ENCODE results near the gene TDRD1. TPM values are rescaled to one million over a fixed set of nuclear protein-coding genes. Genes with fewer than 3 reads are reported as not detected.

Gene TDRD1
- total RNA-seq, 1 experiment from 2014 or later: not detected

DNA sequence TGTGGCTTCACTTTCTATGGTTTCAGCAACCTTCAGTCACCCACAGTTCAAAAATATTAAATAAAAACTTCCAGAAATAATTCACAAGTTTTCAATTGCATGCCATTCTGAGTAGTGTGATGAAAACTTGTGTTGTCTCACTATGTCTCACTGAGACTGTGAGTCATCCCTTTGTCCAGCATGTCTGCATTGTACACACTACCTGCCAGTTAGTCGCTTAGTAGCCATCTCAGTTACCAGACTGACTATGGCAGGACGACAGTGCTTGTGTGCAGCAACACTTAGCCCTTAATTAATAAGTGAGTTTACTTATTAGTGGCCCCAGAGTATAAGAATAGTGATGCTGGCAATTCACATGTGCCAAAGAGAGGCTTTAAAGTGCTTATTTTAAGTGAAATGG, 27.7 kb upstream of the TDRD1 start:
- H3K27me3 ChIP-seq (ENCODE audit: low read length): no peaks in the 10 kb centered on the region

DNA sequence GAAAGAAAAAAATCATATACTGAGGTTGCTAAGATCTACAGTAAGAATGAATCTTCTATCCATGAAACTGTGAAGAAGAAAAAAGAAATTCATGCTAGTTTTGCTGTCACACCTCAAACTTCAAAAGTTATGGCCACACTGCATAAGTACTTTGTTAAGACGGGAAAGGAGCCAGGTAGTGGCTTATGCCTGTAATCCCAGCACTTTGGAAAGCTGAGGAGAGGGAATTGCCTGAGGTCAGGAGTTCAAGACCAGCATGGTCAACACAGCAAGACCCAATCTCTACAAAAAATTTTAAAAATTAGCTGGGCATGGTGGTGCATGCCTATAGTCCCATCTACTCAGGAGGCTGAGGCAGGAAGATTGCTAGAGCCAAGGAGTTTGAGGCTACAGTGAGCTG, 27.3 kb upstream of the TDRD1 start:
- H3K9me3 ChIP-seq (ENCODE audit: low read length): no peaks in the 10 kb centered on the region
- H3K27me3 ChIP-seq (ENCODE audit: low read length): no peaks in the 10 kb centered on the region
- no peak overlapping the region for H3K4me3 ChIP-seq (ENCODE audit: low read length)
- no peak for DNase-seq
- H3K4me2 ChIP-seq (ENCODE audit: low read depth, low read length, poor library complexity, severe bottlenecking): no peak overlapping the region
- H3K9me2 ChIP-seq (replicated peaks; ENCODE audit: insufficient read depth, low read length): no peaks in the 10 kb centered on the region
- peaks cover 6% of the 10 kb centered on the region for H3K79me2 ChIP-seq (ENCODE audit: low read length)
- no peak overlapping the region for H3K9ac ChIP-seq (ENCODE audit: low read length)
- no peaks in the 10 kb centered on the region; the same call in 1 of the 2 replicates for H3K4me1 ChIP-seq (ENCODE audit: low read length)
- H3K27ac ChIP-seq (ENCODE audit: low read length): no peak overlapping the region
- H4K20me1 ChIP-seq (ENCODE audit: insufficient read depth, low read depth, low read length): no peaks in the 10 kb centered on the region
- H2AFZ ChIP-seq (ENCODE audit: low read length): no peak overlapping the region
- H3K36me3 ChIP-seq (ENCODE audit: insufficient read depth, low read length): 0 out of 2 replicates have a peak, but pooled peaks cover 6% of the 10 kb centered on the region

More for the DNA sequence above, 27.7 kb upstream of the TDRD1 start:
- Histone ChIP-seq H3K9me3 (ENCODE audit: low read length) (no peaks in the 10 kb centered on the region), H3K79me2 (ENCODE audit: low read length) (peaks cover 6% of the 10 kb centered on the region), H3K4me3 (ENCODE audit: low read length) (no peak overlapping the region), H3K27ac (ENCODE audit: low read length) (no peak overlapping the region), H3K4me2 (ENCODE audit: low read depth, low read length, poor library complexity, severe bottlenecking) (no peak overlapping the region), H4K20me1 (ENCODE audit: insufficient read depth, low read depth, low read length) (no peaks in the 10 kb centered on the region), H2AFZ (ENCODE audit: low read length) (no peak overlapping the region), H3K4me1 (ENCODE audit: low read length) (no peaks in the 10 kb centered on the region; the same call in 1 of the 2 replicates), H3K36me3 (ENCODE audit: insufficient read depth, low read length) (0 out of 2 replicates have a peak, but pooled peaks cover 7% of the 10 kb centered on the region), H3K9me2 (replicated peaks; ENCODE audit: insufficient read depth, low read length) (no peaks in the 10 kb centered on the region), H3K9ac (ENCODE audit: low read length) (no peak overlapping the region)
- no peak for DNase-seq

DNA sequence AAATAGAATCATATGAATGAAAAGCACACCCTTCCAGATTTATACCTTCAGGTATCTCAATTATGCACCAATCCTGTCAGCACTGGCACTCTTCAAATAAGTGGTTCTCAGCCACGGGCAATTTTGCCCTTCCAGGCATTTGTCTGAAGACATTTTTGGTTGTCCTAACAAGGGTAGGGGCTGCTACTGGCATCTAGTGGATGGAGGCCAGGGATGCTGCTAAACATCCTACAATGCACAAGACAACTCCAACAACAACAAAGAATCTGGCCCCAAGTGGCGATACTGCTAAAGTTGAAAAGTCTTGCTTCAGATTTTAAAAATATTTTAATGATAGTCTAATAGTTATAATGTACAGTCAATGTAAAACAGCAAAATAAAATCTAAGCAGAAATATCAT, 21.2 kb upstream of the TDRD1 start:
- Histone ChIP-seq H3K9me2 (replicated peaks; ENCODE audit: insufficient read depth, low read length) (no peaks in the 10 kb centered on the region; the same call in 1 of the 2 replicates), H3K9ac (ENCODE audit: low read length) (no peak overlapping the region), H2AFZ (ENCODE audit: low read length) (no peak overlapping the region), H3K9me3 (ENCODE audit: low read length) (no peaks in the 10 kb centered on the region), H3K4me3 (ENCODE audit: low read length) (no peak overlapping the region), H4K20me1 (ENCODE audit: insufficient read depth, low read depth, low read length) (no peaks in the 10 kb centered on the region), H3K27me3 (ENCODE audit: low read length) (no peaks in the 10 kb centered on the region), H3K27ac (ENCODE audit: low read length) (no peak overlapping the region), H3K79me2 (ENCODE audit: low read length) (peaks cover 30% of the 10 kb centered on the region), H3K36me3 (ENCODE audit: insufficient read depth, low read length) (no peaks in the 10 kb centered on the region; the same call in 1 of the 2 replicates), H3K4me1 (ENCODE audit: low read length) (peaks cover 7% of the 10 kb centered on the region), H3K4me2 (ENCODE audit: low read depth, low read length, poor library complexity, severe bottlenecking) (no peak overlapping the region)
- no peak for DNase-seq

DNA sequence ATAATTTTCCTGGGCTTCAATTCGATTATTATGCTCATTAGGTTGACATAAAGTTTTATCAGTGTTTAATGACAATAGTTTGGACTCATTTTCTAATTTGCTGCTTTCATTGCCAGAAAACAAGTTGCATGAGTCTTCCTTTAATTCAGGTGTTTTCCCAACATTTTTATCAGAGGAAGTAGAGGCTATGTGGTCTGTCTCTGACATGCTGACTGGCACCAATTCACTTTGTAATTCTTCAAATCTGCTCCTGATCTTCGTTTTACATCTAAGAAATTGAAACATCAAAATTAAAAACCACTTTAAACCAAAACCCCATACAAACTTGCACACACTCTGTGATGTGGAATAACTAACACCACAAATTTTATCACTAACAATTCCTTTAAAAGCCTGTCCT, 16.1 kb upstream of the TDRD1 start:
- Histone ChIP-seq H3K9ac (ENCODE audit: low read length) (no peak overlapping the region), H3K27me3 (ENCODE audit: low read length) (no peaks in the 10 kb centered on the region), H3K4me2 (ENCODE audit: low read depth, low read length, poor library complexity, severe bottlenecking) (no peak overlapping the region), H2AFZ (ENCODE audit: low read length) (no peak overlapping the region), H3K4me1 (ENCODE audit: low read length) (peaks cover 7% of the 10 kb centered on the region), H3K79me2 (ENCODE audit: low read length) (peaks cover 70% of the 10 kb centered on the region), H3K9me3 (ENCODE audit: low read length) (no peaks in the 10 kb centered on the region), H3K27ac (ENCODE audit: low read length) (no peak overlapping the region), H3K4me3 (ENCODE audit: low read length) (no peak overlapping the region), H3K36me3 (ENCODE audit: insufficient read depth, low read length) (no peaks in the 10 kb centered on the region; the same call in none of the 2 replicates), H3K9me2 (replicated peaks; ENCODE audit: insufficient read depth, low read length) (no peaks in the 10 kb centered on the region; the same call in 1 of the 2 replicates), H4K20me1 (ENCODE audit: insufficient read depth, low read depth, low read length) (no peaks in the 10 kb centered on the region)
- no peak for DNase-seq

DNA sequence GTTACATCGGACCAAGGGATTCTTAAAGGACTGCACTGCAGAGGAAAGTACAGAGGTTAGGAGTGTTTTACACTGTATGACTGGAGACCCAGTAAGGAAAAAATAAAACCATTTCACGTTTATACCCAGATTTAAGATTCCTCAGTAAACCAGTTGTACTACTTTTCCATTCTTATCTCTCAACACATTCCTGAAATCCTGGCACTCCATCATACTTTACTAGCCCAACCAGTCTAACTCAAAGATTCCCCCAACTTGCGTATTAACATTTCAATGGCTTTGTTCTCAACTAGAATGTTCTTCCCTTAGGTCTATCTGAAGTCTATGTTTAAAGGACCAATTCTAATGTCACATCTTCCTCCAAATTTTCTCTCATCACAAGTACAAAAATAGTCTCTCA, 13.1 kb upstream of the TDRD1 start:
- no peaks in the 10 kb centered on the region; the same call in 1 of the 2 replicates for H3K9me2 ChIP-seq (replicated peaks; ENCODE audit: insufficient read depth, low read length)
- H3K27me3 ChIP-seq (ENCODE audit: low read length): no peaks in the 10 kb centered on the region
- H3K9me3 ChIP-seq (ENCODE audit: low read length): peaks cover 4% of the 10 kb centered on the region; the same call in 1 of the 2 replicates
- H2AFZ ChIP-seq (ENCODE audit: low read length): no peak overlapping the region
- no peaks in the 10 kb centered on the region for H4K20me1 ChIP-seq (ENCODE audit: insufficient read depth, low read depth, low read length)
- DNase-seq: no peak
- H3K4me3 ChIP-seq (ENCODE audit: low read length): no peak overlapping the region
- H3K27ac ChIP-seq (ENCODE audit: low read length): no peak overlapping the region
- peaks cover 7% of the 10 kb centered on the region for H3K4me1 ChIP-seq (ENCODE audit: low read length)
- no peak overlapping the region for H3K9ac ChIP-seq (ENCODE audit: low read length)
- peaks cover 90% of the 10 kb centered on the region for H3K79me2 ChIP-seq (ENCODE audit: low read length)
- H3K36me3 ChIP-seq (ENCODE audit: insufficient read depth, low read length): peaks cover 20% of the 10 kb centered on the region
- no peak overlapping the region for H3K4me2 ChIP-seq (ENCODE audit: low read depth, low read length, poor library complexity, severe bottlenecking)

DNA sequence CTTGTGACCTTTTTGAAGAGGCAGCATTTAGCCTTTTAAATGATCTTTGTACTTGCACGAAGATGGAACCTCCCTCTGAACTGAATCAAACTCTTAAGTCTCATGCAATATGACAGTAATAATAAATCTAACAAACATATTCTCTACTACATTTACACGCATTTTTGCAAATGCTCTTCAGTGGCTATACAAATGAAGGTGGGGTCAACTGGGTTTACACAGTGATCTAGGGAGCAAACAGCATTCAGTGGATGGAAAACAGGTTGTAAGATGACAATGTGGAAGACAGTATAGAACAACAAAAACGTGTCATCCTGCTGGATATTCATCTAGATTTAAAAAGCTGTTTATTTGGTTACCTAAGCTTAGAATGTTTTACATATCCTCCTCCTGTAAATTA, 12.7 kb upstream of the TDRD1 start:
- Histone ChIP-seq H3K4me1 (ENCODE audit: low read length) (peaks cover 6% of the 10 kb centered on the region), H3K36me3 (ENCODE audit: insufficient read depth, low read length) (peaks cover 20% of the 10 kb centered on the region), H3K27ac (ENCODE audit: low read length) (no peak overlapping the region), H3K27me3 (ENCODE audit: low read length) (no peaks in the 10 kb centered on the region), H2AFZ (ENCODE audit: low read length) (no peak overlapping the region), H3K9me3 (ENCODE audit: low read length) (peaks cover 4% of the 10 kb centered on the region; the same call in 1 of the 2 replicates), H3K9ac (ENCODE audit: low read length) (no peak overlapping the region), H4K20me1 (ENCODE audit: insufficient read depth, low read depth, low read length) (no peaks in the 10 kb centered on the region), H3K9me2 (replicated peaks; ENCODE audit: insufficient read depth, low read length) (no peaks in the 10 kb centered on the region), H3K79me2 (ENCODE audit: low read length) (peaks cover 89% of the 10 kb centered on the region), H3K4me2 (ENCODE audit: low read depth, low read length, poor library complexity, severe bottlenecking) (no peak overlapping the region), H3K4me3 (ENCODE audit: low read length) (no peak overlapping the region)
- no peak for DNase-seq

DNA sequence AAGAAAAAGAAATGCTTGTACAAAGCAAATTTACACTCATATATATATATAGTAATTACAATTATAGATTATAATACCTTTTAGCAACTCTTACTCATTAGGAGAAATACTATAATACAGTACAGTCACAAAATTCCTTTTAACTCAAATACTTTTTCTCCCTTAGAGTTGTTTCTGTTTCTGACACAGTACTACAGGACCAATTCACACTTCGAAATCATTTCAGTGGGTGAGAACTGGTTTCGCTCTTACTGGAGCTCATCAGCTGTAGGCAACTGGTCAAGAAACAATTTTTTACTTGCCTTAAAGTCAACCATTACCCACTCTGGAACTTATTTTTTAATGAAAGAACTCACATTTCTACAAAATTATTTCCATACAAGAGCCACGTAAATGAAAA, 11.2 kb upstream of the TDRD1 start:
- no peak for DNase-seq
- peaks cover 90% of the 10 kb centered on the region for H3K79me2 ChIP-seq (ENCODE audit: low read length)
- no peaks in the 10 kb centered on the region for H4K20me1 ChIP-seq (ENCODE audit: insufficient read depth, low read depth, low read length)
- H3K9me2 ChIP-seq (replicated peaks; ENCODE audit: insufficient read depth, low read length): no peaks in the 10 kb centered on the region
- H3K4me1 ChIP-seq (ENCODE audit: low read length): peaks cover 14% of the 10 kb centered on the region
- no peak overlapping the region for H3K4me2 ChIP-seq (ENCODE audit: low read depth, low read length, poor library complexity, severe bottlenecking)
- H3K36me3 ChIP-seq (ENCODE audit: insufficient read depth, low read length): peaks cover 20% of the 10 kb centered on the region
- no peak overlapping the region for H3K9ac ChIP-seq (ENCODE audit: low read length)
- no peaks in the 10 kb centered on the region for H3K27me3 ChIP-seq (ENCODE audit: low read length)
- H3K9me3 ChIP-seq (ENCODE audit: low read length): peaks cover 4% of the 10 kb centered on the region; the same call in 1 of the 2 replicates
- H3K4me3 ChIP-seq (ENCODE audit: low read length): no peak overlapping the region
- H3K27ac ChIP-seq (ENCODE audit: low read length): no peak overlapping the region
- H2AFZ ChIP-seq (ENCODE audit: low read length): no peak overlapping the region

DNA sequence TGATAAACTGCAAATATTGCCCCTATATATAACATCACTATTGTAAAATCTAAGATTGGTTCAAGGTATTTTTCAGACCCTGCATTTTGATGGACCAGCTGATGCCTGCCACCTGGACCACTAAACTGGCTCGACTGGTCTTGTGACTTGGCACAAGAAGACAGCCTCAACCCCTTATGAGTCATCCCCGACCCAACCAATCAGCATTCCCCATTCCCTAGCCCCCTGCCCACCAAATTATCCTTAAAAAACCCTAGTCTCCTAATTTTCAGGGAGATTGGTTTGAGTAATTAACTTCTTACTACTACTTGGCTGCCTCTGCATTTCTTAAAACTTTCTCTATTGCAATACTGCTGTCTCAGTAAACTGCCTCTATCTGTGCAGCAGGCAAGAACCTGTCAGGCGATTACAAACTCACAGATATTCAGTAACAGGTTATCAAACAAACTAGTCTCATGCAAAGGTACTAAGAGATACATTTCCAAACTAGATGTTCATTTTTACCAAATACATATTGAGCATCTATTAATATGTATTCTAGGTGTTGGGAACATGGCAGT, 10.6 kb upstream of the TDRD1 start:
- H4K20me1 ChIP-seq (ENCODE audit: insufficient read depth, low read depth, low read length): no peaks in the 10 kb centered on the region
- no peak overlapping the region for H2AFZ ChIP-seq (ENCODE audit: low read length)
- H3K4me2 ChIP-seq (ENCODE audit: low read depth, low read length, poor library complexity, severe bottlenecking): no peak overlapping the region
- no peak overlapping the region for H3K27ac ChIP-seq (ENCODE audit: low read length)
- peaks cover 4% of the 10 kb centered on the region; the same call in 1 of the 2 replicates for H3K9me3 ChIP-seq (ENCODE audit: low read length)
- no peaks in the 10 kb centered on the region for H3K27me3 ChIP-seq (ENCODE audit: low read length)
- no peaks in the 10 kb centered on the region for H3K9me2 ChIP-seq (replicated peaks; ENCODE audit: insufficient read depth, low read length)
- DNase-seq: no peak
- peaks cover 90% of the 10 kb centered on the region for H3K79me2 ChIP-seq (ENCODE audit: low read length)
- peaks cover 17% of the 10 kb centered on the region for H3K4me1 ChIP-seq (ENCODE audit: low read length)
- H3K9ac ChIP-seq (ENCODE audit: low read length): no peak overlapping the region
- H3K4me3 ChIP-seq (ENCODE audit: low read length): no peak overlapping the region
- H3K36me3 ChIP-seq (ENCODE audit: insufficient read depth, low read length): peaks cover 20% of the 10 kb centered on the region

Data from Karpas-422 (cell line).